ENCODE measurements around the gene ACBD3. TPM values are rescaled to one million over a fixed set of nuclear protein-coding genes. Genes with fewer than 3 reads are reported as not detected.

Gene ACBD3
- 61.8 and 76.7 TPM in 2 replicates for total RNA-seq

DNA sequence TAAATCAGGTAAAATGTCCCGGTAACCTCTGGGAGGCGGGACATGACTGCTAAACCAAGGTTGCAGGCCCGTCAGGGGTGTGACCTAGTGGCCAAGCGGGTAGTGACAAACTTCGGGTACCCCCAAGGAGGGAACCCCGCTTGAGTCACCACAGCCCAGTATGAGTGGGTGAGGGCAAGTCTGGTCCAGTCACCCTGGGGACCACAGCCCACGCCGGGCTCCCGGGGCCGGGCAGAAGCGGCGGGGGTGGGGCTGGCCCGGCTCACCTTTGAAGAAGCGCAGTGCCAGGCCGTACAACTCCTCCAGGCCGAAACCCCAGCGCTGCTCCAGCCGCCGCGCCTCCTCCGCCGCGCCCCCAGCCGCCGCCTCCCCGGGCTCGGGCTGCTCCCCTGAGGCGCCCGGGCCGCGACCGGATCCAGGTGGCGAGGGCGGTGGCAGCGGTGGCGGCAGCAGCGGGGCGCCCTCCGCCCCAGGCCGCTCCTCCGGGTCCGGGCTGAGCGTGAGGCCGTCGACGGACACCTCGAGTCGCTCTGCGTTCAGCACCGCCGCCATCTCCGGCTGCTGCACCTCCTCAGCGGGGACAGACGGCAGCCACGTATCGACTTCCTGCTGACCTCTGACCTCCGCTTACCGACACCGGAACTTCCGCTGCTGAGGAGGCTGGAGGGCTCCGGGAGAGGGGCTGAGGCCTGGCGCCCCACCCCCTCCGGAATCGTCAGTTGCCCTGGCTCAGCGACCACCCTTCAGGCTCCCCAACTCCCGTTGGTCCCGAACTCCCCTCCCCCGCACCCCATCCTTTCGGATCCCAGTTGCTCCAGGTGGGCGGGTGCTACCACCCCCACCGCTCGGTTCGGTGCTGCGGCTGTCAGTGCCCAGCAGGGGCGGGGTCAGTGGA, at the start of gene ACBD3:
ACBD3 (minus strand) TSS at position 618 of the 895 bp plus-strand sequence; CDS start at position 552, 66 bp downstream.

GRCh38 chr1:226223157-226223785, 36.7 kb upstream of the ACBD3 start, which contains the start of gene MIXL1:
MIXL1 (plus strand) TSS chr1:226223664; CDS start chr1:226223682, 18 bp downstream.

Other genes starting within 250 kb of the ACBD3 start
- gene LEFTY2, start 245.5 kb downstream of the ACBD3 start, total RNA-seq: 0.10 TPM in 1 of 2 replicates, not detected in the other
- gene SDE2, start 187.4 kb downstream of the ACBD3 start, total RNA-seq: 20.3 and 21.4 TPM in 2 replicates
- gene H3-3A, start 124.0 kb downstream of the ACBD3 start, total RNA-seq: 86.7 and 100 TPM in 2 replicates
- not detected in 2 replicates for gene MIXL1, start 36.9 kb upstream of the ACBD3 start, total RNA-seq
- 1.9 and 2.6 TPM in 2 replicates for gene LIN9, start 122.4 kb upstream of the ACBD3 start, total RNA-seq
- gene PARP1, start 221.4 kb upstream of the ACBD3 start, total RNA-seq: 73.8 and 75.6 TPM in 2 replicates